Peyer's patch (tissue), 4 donors: ENCODE data around the gene SDR42E1.

Experiments
- CTCF ChIP-seq, 6 experiments: fragments of 450-650 bp in 4 of 6; fragments of 200-600 bp in 2 of 6; sonication (generic) in 1 of 6; IDR thresholded peaks; one replicate each; pipeline ENCODE4 v1.5.1; 2017 to 2019; ENCODE audit warnings: antibody characterized with exemption in 6 of 6, mild to moderate bottlenecking in 3 of 6, moderate library complexity in 1 of 6
- POLR2A ChIP-seq, 2 donors: fragments of 450-650 bp; IDR thresholded peaks; one replicate each; pipeline ENCODE4 v1.5.1; 2017; ENCODE audit warnings: antibody characterized with exemption in 2 of 2, mild to moderate bottlenecking in 2 of 2, moderate library complexity in 2 of 2

- no peak for TF ChIP-seq CTCF (IDR thresholded peaks at IDR 0.05)
- TF ChIP-seq POLR2A (IDR thresholded peaks at IDR 0.05) = no peak
Observed at GRCh38 chr16:81946206-81946605, 65.1 kb downstream of the SDR42E1 start.
